Neural cell (in vitro differentiated cells): ENCODE results near the gene RBM20. TPM values are rescaled to one million over a fixed set of nuclear protein-coding genes. Genes with fewer than 3 reads are reported as not detected.

ENCODE experiments used
- H2AFZ ChIP-seq: fragments of 200-600, 300-800 bp; sonication (generic), shearing (Covaris generic); 2 replicates; pipeline ENCODE4 v1.6.0; 2014; ENCODE audit warnings: low read depth, mild to moderate bottlenecking, antibody characterized with exemption, low read length, moderate library complexity
- H3F3A ChIP-seq: fragments of 200-600 bp; shearing (Covaris generic); 2 replicates; pipeline ENCODE4 v1.6.1; 2016; ENCODE audit warnings: mild to moderate bottlenecking, moderate library complexity, mixed read lengths, antibody characterized with exemption, low read length; ENCODE audit not compliant: insufficient read depth, poor library complexity, severe bottlenecking
- H3K27ac ChIP-seq: fragments of 200-600, 300-800 bp; sonication (generic), shearing (Covaris generic); 2 replicates; pipeline ENCODE4 v1.5.1; 2014; ENCODE audit warnings: mild to moderate bottlenecking, low read length, moderate library complexity
- H3K27me3 ChIP-seq: fragments of 300-800, 200-600 bp; sonication (generic), shearing (Covaris generic); 2 replicates; pipeline ENCODE4 v1.6.0; 2014; ENCODE audit warnings: mild to moderate bottlenecking, low read depth, low read length, moderate library complexity; ENCODE audit not compliant: insufficient read depth
- H3K36me3 ChIP-seq: fragments of 300-800, 200-600 bp; sonication (generic), shearing (Covaris generic); 2 replicates; pipeline ENCODE4 v1.5.1; 2014; ENCODE audit warnings: mild to moderate bottlenecking, antibody characterized with exemption, low read length, moderate library complexity; ENCODE audit not compliant: insufficient read depth
- H3K4me2 ChIP-seq: fragments of 300-800, 200-600 bp; sonication (generic), shearing (Covaris generic); 2 replicates; pipeline ENCODE4 v1.6.0; 2014; ENCODE audit warnings: mild to moderate bottlenecking, low read length
- H3K4me3 ChIP-seq: fragments of 300-800, 200-600 bp; sonication (generic), shearing (Covaris generic); 2 replicates; pipeline ENCODE4 v1.5.1; 2014; ENCODE audit warnings: mild to moderate bottlenecking, low read length, moderate library complexity
- H3K79me2 ChIP-seq: fragments of 200-600 bp; shearing (Covaris generic); replicated peaks from 2 replicates; pipeline ENCODE4 v1.6.0; 2014; ENCODE audit warnings: mild to moderate bottlenecking, low read length, moderate library complexity; ENCODE audit not compliant: insufficient read depth
- H3K9ac ChIP-seq: fragments of 300-800, 200-600 bp; sonication (generic), shearing (Covaris generic); 2 replicates; pipeline ENCODE4 v1.6.1; 2016; ENCODE audit warnings: mild to moderate bottlenecking, low read length, mixed read lengths
- H3K9me2 ChIP-seq: fragments of 200-600 bp; shearing (Covaris generic); 2 replicates; pipeline ENCODE4 v1.6.1; 2016; ENCODE audit warnings: mild to moderate bottlenecking, low read length, mixed read lengths; ENCODE audit not compliant: insufficient read depth
- H3K9me3 ChIP-seq: fragments of 200-600, 300-800 bp; sonication (generic), shearing (Covaris generic); 2 replicates; pipeline ENCODE4 v1.6.1; 2016; ENCODE audit warnings: mild to moderate bottlenecking, mixed run types, low read length, moderate library complexity, mixed read lengths
- H4K20me1 ChIP-seq: fragments of 200-600 bp; shearing (Covaris generic); 2 replicates; pipeline ENCODE4 v1.6.1; 2016; ENCODE audit warnings: mild to moderate bottlenecking, mixed run types; ENCODE audit not compliant: insufficient read depth
- CTCF ChIP-seq: fragments of 450-650 bp; IDR thresholded peaks from 2 replicates; pipeline ENCODE4 v1.5.1; 2014; ENCODE audit warnings: antibody characterized with exemption, mild to moderate bottlenecking, moderate library complexity; ENCODE audit not compliant: poor library complexity, severe bottlenecking
- EP300 ChIP-seq: fragments of 450-650 bp; conservative IDR thresholded peaks from 2 replicates; pipeline ENCODE4 v1.6.1; 2014; ENCODE audit warnings: antibody characterized with exemption, mild to moderate bottlenecking, moderate library complexity; ENCODE audit not compliant: poor library complexity, severe bottlenecking
- EZH2 ChIP-seq: fragments of 200-600, 300-800 bp; shearing (Covaris generic), sonication (generic); IDR thresholded peaks from 2 replicates; pipeline ENCODE4 v1.6.1; 2014; ENCODE audit warnings: antibody characterized with exemption, low read length, borderline replicate concordance, mild to moderate bottlenecking; ENCODE audit not compliant: insufficient read depth, poor library complexity, severe bottlenecking
- MXI1 ChIP-seq: fragments of 450-650 bp; conservative IDR thresholded peaks from 2 replicates; pipeline ENCODE4 v1.6.1; 2014; ENCODE audit warnings: antibody characterized with exemption, mild to moderate bottlenecking; ENCODE audit not compliant: poor library complexity, severe bottlenecking
- POLR2AphosphoS5 ChIP-seq: IDR thresholded peaks from 2 replicates; pipeline ENCODE4 v1.6.1; 2012
- RAD21 ChIP-seq: fragments of 450-650 bp; conservative IDR thresholded peaks from 2 replicates; pipeline ENCODE4 v1.6.1; 2014; ENCODE audit warnings: antibody characterized with exemption, mild to moderate bottlenecking, moderate library complexity
- REST ChIP-seq: IDR thresholded peaks from 2 replicates; pipeline ENCODE4 v1.6.1; 2012; ENCODE audit warnings: borderline replicate concordance
- SMC3 ChIP-seq: fragments of 450-650 bp; conservative IDR thresholded peaks from 2 replicates; pipeline ENCODE4 v1.6.1; 2014; ENCODE audit warnings: antibody characterized with exemption, mild to moderate bottlenecking, moderate library complexity; ENCODE audit not compliant: poor library complexity
- TAF1 ChIP-seq: IDR thresholded peaks from 2 replicates; pipeline ENCODE4 v1.6.1; 2012; ENCODE audit warnings: low read depth
- polyA plus RNA-seq: library from polyadenylated mRNA; depleted of rRNA; stranded (reverse); fragments of >200 nt; gene quantifications from 2 replicates; pipeline ENCODE4 v1.2.3, GENCODE V29; 2014

RBM20 gene
- polyA plus RNA-seq, 1 donor from 2014 or later, result 0.07 TPM

GRCh38 chr10:110805292-110805691 is 161.2 kb downstream of the RBM20 start:
- no peak overlapping the region for H3K27ac ChIP-seq
- no peak overlapping the region for H3K4me2 ChIP-seq
- no peaks in the 10 kb centered on the region for H3K79me2 ChIP-seq
- no peak overlapping the region for H3K9ac ChIP-seq
- no peaks in the 10 kb centered on the region for H3K9me3 ChIP-seq
- no peaks in the 10 kb centered on the region for H3K9me2 ChIP-seq
- H3K4me3 ChIP-seq, result no peak overlapping the region
- H3K27me3 ChIP-seq, result no peaks in the 10 kb centered on the region
- no peaks in the 10 kb centered on the region for H4K20me1 ChIP-seq
- no peaks in the 10 kb centered on the region for H3F3A ChIP-seq
- no peak for TF ChIP-seq TAF1
- TF ChIP-seq MXI1, result no peak
- TF ChIP-seq REST, result no peak
- no peak for TF ChIP-seq POLR2AphosphoS5
- TF ChIP-seq RAD21, result no peak
- TF ChIP-seq SMC3, result no peak
- no peak for TF ChIP-seq CTCF
- no peak for TF ChIP-seq EZH2
- TF ChIP-seq EP300, result no peak
- no peaks in the 10 kb centered on the region for H3K36me3 ChIP-seq
- H2AFZ ChIP-seq, result no peak overlapping the region

- Histone ChIP-seq H3K27me3 (no peaks in the 10 kb centered on the region), H3K27ac (no peak overlapping the region), H3K9ac (no peak overlapping the region), H3F3A (no peaks in the 10 kb centered on the region), H3K9me3 (no peaks in the 10 kb centered on the region), H3K4me2 (no peak overlapping the region), H3K79me2 (no peaks in the 10 kb centered on the region), H2AFZ (no peak overlapping the region), H4K20me1 (no peaks in the 10 kb centered on the region), H3K36me3 (no peaks in the 10 kb centered on the region), H3K9me2 (no peaks in the 10 kb centered on the region), H3K4me3 (no peak overlapping the region)
- no peak for TF ChIP-seq POLR2AphosphoS5
- no peak for TF ChIP-seq EP300
- no peak for TF ChIP-seq CTCF
- TF ChIP-seq RAD21, result no peak
- no peak for TF ChIP-seq TAF1
- TF ChIP-seq EZH2, result no peak
- no peak for TF ChIP-seq REST
- TF ChIP-seq MXI1, result no peak
- no peak for TF ChIP-seq SMC3
These were observed 162.2 kb downstream of the RBM20 start for GRCh38 chr10:110806335-110806734.
